ENCODE results near the gene PHLPP1. TPM values are rescaled to one million over a fixed set of nuclear protein-coding genes. Genes with fewer than 3 reads are reported as not detected.

Gene PHLPP1
- total RNA-seq, 4 donors from 2014 or later, result 28.1 to 56.6 (median 37.1) TPM

DNA sequence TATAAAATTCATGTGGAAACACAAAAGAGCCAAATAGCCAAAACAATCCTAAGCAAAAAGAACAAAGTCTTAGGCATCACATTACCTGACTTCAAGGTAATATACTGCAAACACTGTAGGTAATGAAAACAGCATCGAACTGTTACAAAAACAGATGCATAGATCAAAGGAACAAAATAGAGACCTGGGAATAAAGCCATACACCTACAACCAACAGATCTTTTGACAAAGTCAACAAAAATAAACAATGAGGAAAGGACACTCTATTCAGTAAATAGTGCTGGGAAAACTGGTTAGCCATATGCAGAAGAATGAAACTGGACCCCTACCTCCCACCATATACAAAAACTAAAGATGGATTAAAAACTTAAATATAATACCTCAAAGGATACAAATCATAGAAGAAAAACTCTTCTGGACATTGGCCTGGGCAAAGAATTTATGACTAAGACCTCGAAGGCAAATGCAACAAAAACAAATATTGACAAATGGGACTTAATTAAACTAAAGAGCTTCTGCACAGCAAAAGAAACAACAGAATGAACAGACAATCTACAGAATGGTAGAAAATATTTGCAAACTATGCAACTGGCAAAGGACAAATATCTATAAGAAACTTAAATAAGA lies 218.0 kb downstream of the PHLPP1 start:
- Histone ChIP-seq H3K4me1 (peaks cover 14% of the 10 kb centered on the region), H3K9me3 (no peaks in the 10 kb centered on the region), H3K36me3 (no peaks in the 10 kb centered on the region), H3K4me3 (no peak overlapping the region), H3K27ac (no peak overlapping the region), H3K27me3 (no peaks in the 10 kb centered on the region)
- 91% methylated on average over 2 of the region's 2 CpGs for WGBS
- DNase-seq (ENCODE audit: low spot score in 2 of 2), result no peak
- TF ChIP-seq EP300 (IDR thresholded peaks at IDR 0.05), result no peak
- TF ChIP-seq POLR2AphosphoS5 (IDR thresholded peaks at IDR 0.05), result no peak
- TF ChIP-seq POLR2A (IDR thresholded peaks at IDR 0.05), result no peak
- TF ChIP-seq CTCF (IDR thresholded peaks at IDR 0.05), result no peak

GRCh38 chr18:62935994-62936393 lies 220.7 kb downstream of the PHLPP1 start:
- H3K9me3 ChIP-seq, result no peaks in the 10 kb centered on the region
- H3K27me3 ChIP-seq, result no peaks in the 10 kb centered on the region
- TF ChIP-seq POLR2AphosphoS5 (IDR thresholded peaks at IDR 0.05), result no peak
- TF ChIP-seq EP300 (IDR thresholded peaks at IDR 0.05), result no peak
- no peak for TF ChIP-seq CTCF (IDR thresholded peaks at IDR 0.05)
- TF ChIP-seq POLR2A (IDR thresholded peaks at IDR 0.05), result no peak
- no peak overlapping the region for H3K4me3 ChIP-seq
- H3K4me1 ChIP-seq, result peaks cover 21% of the 10 kb centered on the region
- H3K36me3 ChIP-seq, result no peaks in the 10 kb centered on the region
- 89% methylated on average over 3 of the region's 3 CpGs for WGBS
- no peak overlapping the region for H3K27ac ChIP-seq
- no peak for DNase-seq (ENCODE audit: low spot score in 2 of 2)

- 72% methylated on average over 2 of the region's 2 CpGs for WGBS
- Histone ChIP-seq H3K4me3 (no peak overlapping the region), H3K36me3 (peaks cover 4% of the 10 kb centered on the region), H3K27me3 (no peaks in the 10 kb centered on the region), H3K9me3 (no peaks in the 10 kb centered on the region), H3K4me1 (peaks cover 21% of the 10 kb centered on the region), H3K27ac (no peak overlapping the region)
- TF ChIP-seq POLR2AphosphoS5 (IDR thresholded peaks at IDR 0.05), result no peak
- TF ChIP-seq POLR2A (IDR thresholded peaks at IDR 0.05), result no peak
- TF ChIP-seq CTCF (IDR thresholded peaks at IDR 0.05), result no peak
- no peak for TF ChIP-seq EP300 (IDR thresholded peaks at IDR 0.05)
- no peak for DNase-seq (ENCODE audit: low spot score in 2 of 2)
These were observed 221.7 kb downstream of the PHLPP1 start for GRCh38 chr18:62937065-62937464.

- H3K9me3 ChIP-seq, result no peaks in the 10 kb centered on the region
- H3K4me3 ChIP-seq, result no peak overlapping the region
- DNase-seq (ENCODE audit: low spot score in 2 of 2), result no peak
- peaks cover 21% of the 10 kb centered on the region for H3K4me1 ChIP-seq
- H3K27me3 ChIP-seq, result no peaks in the 10 kb centered on the region
- 31% methylated on average over 1 of the region's 1 CpG for WGBS
- TF ChIP-seq POLR2A (IDR thresholded peaks at IDR 0.05) (no peak), POLR2AphosphoS5 (IDR thresholded peaks at IDR 0.05) (no peak), CTCF (IDR thresholded peaks at IDR 0.05) (no peak), EP300 (IDR thresholded peaks at IDR 0.05) (no peak)
- no peak overlapping the region for H3K27ac ChIP-seq
- H3K36me3 ChIP-seq, result peaks cover 4% of the 10 kb centered on the region
These were observed 222.7 kb downstream of the PHLPP1 start for GRCh38 chr18:62938006-62938405.

- H3K4me3 ChIP-seq, result no peak overlapping the region
- no peak for TF ChIP-seq CTCF (IDR thresholded peaks at IDR 0.05)
- no peak for TF ChIP-seq EP300 (IDR thresholded peaks at IDR 0.05)
- no peak for TF ChIP-seq POLR2A (IDR thresholded peaks at IDR 0.05)
- TF ChIP-seq POLR2AphosphoS5 (IDR thresholded peaks at IDR 0.05), result no peak
- H3K27ac ChIP-seq, result no peak overlapping the region
- no peaks in the 10 kb centered on the region for H3K9me3 ChIP-seq
- peaks cover 4% of the 10 kb centered on the region for H3K36me3 ChIP-seq
- H3K27me3 ChIP-seq, result no peaks in the 10 kb centered on the region
- peaks cover 21% of the 10 kb centered on the region for H3K4me1 ChIP-seq
- no peak for DNase-seq (ENCODE audit: low spot score in 2 of 2)
These were observed 223.1 kb downstream of the PHLPP1 start for GRCh38 chr18:62938487-62938886.

All from suprapubic skin (tissue), 4 donors.